Muscle layer of duodenum (tissue), 2 donors: ENCODE measurements around the gene GPR142.

Experiments
- H3K27ac ChIP-seq: one replicate; pipeline ENCODE4 v1.7.0; 2013; ENCODE audit warnings: mild to moderate bottlenecking, low read length
- H3K27me3 ChIP-seq: one replicate; pipeline ENCODE4 v1.7.0; 2013; ENCODE audit warnings: low read depth, mild to moderate bottlenecking, control low read depth, low read length
- H3K36me3 ChIP-seq, 2 donors: one replicate each; pipeline ENCODE4 v1.7.0; 2013; ENCODE audit warnings: low read length in 2 of 2, control low read depth in 1 of 2, mild to moderate bottlenecking in 1 of 2; ENCODE audit not compliant: insufficient read depth in 2 of 2, control insufficient read depth in 1 of 2
- H3K4me1 ChIP-seq, 2 donors: one replicate each; pipeline ENCODE4 v1.7.0; 2013; ENCODE audit warnings: low read length in 2 of 2, mild to moderate bottlenecking in 2 of 2, control low read depth in 1 of 2, moderate library complexity in 1 of 2; ENCODE audit not compliant: insufficient read depth in 2 of 2, control insufficient read depth in 1 of 2
- H3K4me3 ChIP-seq, 2 donors: one replicate each; pipeline ENCODE4 v1.7.0; 2013; ENCODE audit warnings: low read length in 2 of 2, low read depth in 1 of 2, mild to moderate bottlenecking in 1 of 2
- H3K9me3 ChIP-seq, 2 donors: one replicate each; pipeline ENCODE4 v1.7.0; 2013; ENCODE audit warnings: low read length in 2 of 2, control low read depth in 1 of 2, mild to moderate bottlenecking in 1 of 2; ENCODE audit not compliant: control insufficient read depth in 1 of 2
- donor health status: healthy.

The GPR142 gene

GRCh38 chr17:74334393-74335039 is 32.8 kb upstream of the GPR142 start:
- peaks cover 0 to 6% of the 10 kb centered on the region in 2 donors for H3K9me3 ChIP-seq

GRCh38 chr17:74335529-74336062 is 31.7 kb upstream of the GPR142 start:
- Histone ChIP-seq H3K27ac (no peak overlapping the region), H3K9me3 (peaks cover 0 to 6% of the 10 kb centered on the region in 2 donors), H3K27me3 (peaks cover 3% of the 10 kb centered on the region), H3K36me3 (no peaks in the 10 kb centered on the region), H3K4me3 (no peak overlapping the region), H3K4me1 (no peaks in the 10 kb centered on the region)

More at GRCh38 chr17:74334393-74335039, 32.8 kb upstream of the GPR142 start:
- no peak overlapping the region for H3K4me3 ChIP-seq
- no peaks in the 10 kb centered on the region for H3K36me3 ChIP-seq
- H3K27ac ChIP-seq: no peak overlapping the region
- no peaks in the 10 kb centered on the region for H3K4me1 ChIP-seq
- peaks cover 3% of the 10 kb centered on the region for H3K27me3 ChIP-seq

GRCh38 chr17:74336307-74336706 is 31.0 kb upstream of the GPR142 start:
- Histone ChIP-seq H3K4me1 (no peaks in the 10 kb centered on the region), H3K9me3 (peaks cover 0 to 6% of the 10 kb centered on the region in 2 donors), H3K36me3 (no peaks in the 10 kb centered on the region), H3K4me3 (no peak overlapping the region), H3K27me3 (peaks cover 3% of the 10 kb centered on the region), H3K27ac (no peak overlapping the region)

GRCh38 chr17:74337834-74338500 is 29.3 kb upstream of the GPR142 start:
- Histone ChIP-seq H3K27me3 (peaks cover 3% of the 10 kb centered on the region), H3K4me3 (no peak overlapping the region), H3K4me1 (no peaks in the 10 kb centered on the region), H3K36me3 (no peaks in the 10 kb centered on the region), H3K9me3 (peaks cover 0 to 6% of the 10 kb centered on the region in 2 donors), H3K27ac (no peak overlapping the region)

- H3K4me1 ChIP-seq: no peaks in the 10 kb centered on the region
These were observed 27.6 kb upstream of the GPR142 start for GRCh38 chr17:74339537-74340195.

GRCh38 chr17:74340470-74341023 is 26.8 kb upstream of the GPR142 start:
- H3K4me3 ChIP-seq: no peak overlapping the region
- H3K4me1 ChIP-seq: no peaks in the 10 kb centered on the region
- peaks cover 3% of the 10 kb centered on the region for H3K27me3 ChIP-seq
- no peaks in the 10 kb centered on the region for H3K9me3 ChIP-seq
- H3K27ac ChIP-seq: no peak overlapping the region
- no peaks in the 10 kb centered on the region for H3K36me3 ChIP-seq

More at GRCh38 chr17:74339537-74340195, 27.6 kb upstream of the GPR142 start:
- H3K36me3 ChIP-seq: no peaks in the 10 kb centered on the region
- H3K4me3 ChIP-seq: no peak overlapping the region
- H3K27ac ChIP-seq: no peak overlapping the region
- H3K27me3 ChIP-seq: peaks cover 3% of the 10 kb centered on the region
- no peaks in the 10 kb centered on the region for H3K9me3 ChIP-seq

GRCh38 chr17:74342224-74342623 is 25.1 kb upstream of the GPR142 start:
- H3K36me3 ChIP-seq: no peaks in the 10 kb centered on the region
- no peak overlapping the region for H3K27ac ChIP-seq
- no peak overlapping the region for H3K4me3 ChIP-seq
- H3K4me1 ChIP-seq: no peaks in the 10 kb centered on the region
- no peaks in the 10 kb centered on the region for H3K9me3 ChIP-seq
- peaks cover 3% of the 10 kb centered on the region for H3K27me3 ChIP-seq

- Histone ChIP-seq H3K4me3 (no peak overlapping the region), H3K9me3 (no peaks in the 10 kb centered on the region), H3K27me3 (peaks cover 3% of the 10 kb centered on the region), H3K36me3 (no peaks in the 10 kb centered on the region), H3K27ac (no peak overlapping the region), H3K4me1 (no peaks in the 10 kb centered on the region)
These were observed 24.2 kb upstream of the GPR142 start for GRCh38 chr17:74343121-74343520.

- Histone ChIP-seq H3K9me3 (no peaks in the 10 kb centered on the region), H3K36me3 (no peaks in the 10 kb centered on the region), H3K27ac (no peak overlapping the region), H3K4me3 (no peak overlapping the region), H3K27me3 (peaks cover 3% of the 10 kb centered on the region), H3K4me1 (no peaks in the 10 kb centered on the region)
These were observed 23.6 kb upstream of the GPR142 start for GRCh38 chr17:74343526-74344284.

GRCh38 chr17:74344658-74345057 is 22.6 kb upstream of the GPR142 start:
- Histone ChIP-seq H3K36me3 (no peaks in the 10 kb centered on the region), H3K4me3 (no peak overlapping the region), H3K27me3 (no peaks in the 10 kb centered on the region), H3K27ac (no peak overlapping the region), H3K4me1 (no peaks in the 10 kb centered on the region), H3K9me3 (no peaks in the 10 kb centered on the region)
